ENCODE results near the gene RNF26.

RNF26 gene

DNA sequence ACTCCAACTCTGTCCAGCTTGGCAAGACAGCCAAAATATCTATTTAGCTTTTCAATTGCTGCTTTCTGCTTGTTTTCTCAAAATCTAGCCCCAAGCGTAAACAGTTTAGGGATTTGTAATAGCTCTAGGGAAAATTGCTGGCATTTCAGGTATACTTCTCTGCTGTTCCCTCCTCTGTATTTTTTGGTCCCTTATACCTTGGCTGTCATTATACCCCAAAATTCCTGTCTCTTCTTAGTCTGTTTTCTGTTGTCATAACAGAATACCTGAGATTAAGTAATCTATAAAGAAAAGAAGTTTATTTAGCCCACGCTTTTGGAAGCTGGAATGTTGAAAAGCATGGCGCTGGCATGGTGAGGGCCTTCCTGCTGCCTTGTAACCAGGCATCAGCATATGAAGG, 40.9 kb upstream of the RNF26 start (continued):
- TF ChIP-seq ZFP37 (tag by site-specific recombination; IDR thresholded peaks at IDR 0.05) (no peak), ZFP69B (tag by site-specific recombination; IDR thresholded peaks at IDR 0.05) (no peak), ZNF521 (tag by site-specific recombination; IDR thresholded peaks at IDR 0.05) (no peak), ZNF211 (tag by site-specific recombination; IDR thresholded peaks at IDR 0.05; ENCODE audit: low read depth) (no peak), HIC1 (tag by site-specific recombination; IDR thresholded peaks at IDR 0.05) (no peak), ZNF670 (tag by site-specific recombination; IDR thresholded peaks at IDR 0.05; ENCODE audit: low read depth) (no peak)
- TF ChIP-seq, protein P1, sequence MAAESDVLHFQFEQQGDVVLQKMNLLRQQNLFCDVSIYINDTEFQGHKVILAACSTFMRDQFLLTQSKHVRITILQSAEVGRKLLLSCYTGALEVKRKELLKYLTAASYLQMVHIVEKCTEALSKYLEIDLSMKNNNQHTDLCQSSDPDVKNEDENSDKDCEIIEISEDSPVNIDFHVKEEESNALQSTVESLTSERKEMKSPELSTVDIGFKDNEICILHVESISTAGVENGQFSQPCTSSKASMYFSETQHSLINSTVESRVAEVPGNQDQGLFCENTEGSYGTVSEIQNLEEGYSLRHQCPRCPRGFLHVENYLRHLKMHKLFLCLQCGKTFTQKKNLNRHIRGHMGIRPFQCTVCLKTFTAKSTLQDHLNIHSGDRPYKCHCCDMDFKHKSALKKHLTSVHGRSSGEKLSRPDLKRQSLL (tag by site-specific recombination; IDR thresholded peaks at IDR 0.05) = no peak

DNA sequence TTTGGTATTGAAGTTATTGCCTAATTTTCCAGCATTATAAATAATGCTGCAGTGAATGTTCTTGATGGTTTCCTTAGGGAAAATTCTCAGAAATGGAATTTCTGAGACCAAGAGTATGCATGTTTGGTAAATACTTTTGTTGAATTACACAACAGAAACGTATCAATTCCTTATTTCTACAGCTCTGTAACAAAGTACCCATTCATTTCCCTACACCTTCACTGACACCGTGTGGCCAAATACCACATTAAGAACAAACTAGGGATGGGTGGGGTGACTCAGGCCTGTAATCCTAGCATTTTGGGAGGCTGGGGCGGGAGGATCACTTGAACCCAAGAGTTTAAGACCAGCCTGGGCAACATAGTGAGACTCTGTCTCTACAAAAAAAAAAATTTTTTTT, 39.1 kb upstream of the RNF26 start:
- ChIA-PET CTCF (no interaction called here), POLR2A (interaction anchor here (0.8 kb wide), 1 partner anchor 89 kb away, joined by 3 read pairs; the partner anchor contains the start of gene CBL)
- Histone ChIP-seq H3K4me3 (ENCODE audit: low read depth, low read length) (no peak overlapping the region), H3K4me1 (ENCODE audit: control insufficient read depth, insufficient read depth, low read length) (no peaks in the 10 kb centered on the region), H3K27ac (ENCODE audit: extremely low read depth, low read depth, low read length) (no peak overlapping the region), H3K9me3 (ENCODE audit: control insufficient read depth, insufficient read depth, low read depth, low read length) (no peaks in the 10 kb centered on the region), H3K36me3 (ENCODE audit: control insufficient read depth in 2 of 2, insufficient read depth in 1 of 2, low read length in 2 of 2) (peaks cover 0 to 38% of the 10 kb centered on the region in 2 experiments; a peak in 2 of 3 replicates)
- no peak for TF ChIP-seq ZSCAN4 (tag by site-specific recombination; IDR thresholded peaks at IDR 0.05)
- TF ChIP-seq ZNF654 (tag by site-specific recombination; IDR thresholded peaks at IDR 0.05; ENCODE audit: low read depth) = peak; percentile 28

DNA sequence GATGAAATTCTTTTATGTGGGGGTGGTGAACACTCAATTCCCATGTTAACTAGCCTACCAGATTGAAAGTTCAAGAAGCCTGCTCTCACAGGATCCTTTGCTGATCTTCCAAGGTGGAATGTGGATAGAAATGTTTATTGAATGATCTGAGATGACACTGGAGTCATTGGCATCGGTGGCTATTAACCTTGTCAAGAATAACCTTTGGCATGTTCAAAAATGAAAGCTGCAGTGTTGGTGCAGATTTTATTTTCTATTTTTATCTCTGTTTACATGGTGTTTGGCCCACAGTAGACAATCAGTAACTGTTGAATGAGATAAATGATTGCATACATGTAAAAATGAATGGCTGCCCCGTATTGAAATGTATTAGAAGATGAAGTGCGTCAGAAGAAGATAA, 36.4 kb upstream of the RNF26 start:
- no peaks in the 10 kb centered on the region for H3K4me1 ChIP-seq (ENCODE audit: control insufficient read depth, insufficient read depth, low read length)
- no peak overlapping the region for H3K4me3 ChIP-seq (ENCODE audit: low read depth, low read length)
- H3K9me3 ChIP-seq (ENCODE audit: control insufficient read depth, insufficient read depth, low read depth, low read length) = no peaks in the 10 kb centered on the region
- H3K27ac ChIP-seq (ENCODE audit: extremely low read depth, low read depth, low read length) = no peak overlapping the region
- TF ChIP-seq ZNF416 (tag by site-specific recombination; IDR thresholded peaks at IDR 0.05) = no peak
- POLR2A ChIA-PET = interaction anchor here (1.3 kb wide), 1 partner anchor 19 kb away, joined by 4 read pairs; the partner anchor contains the start of gene MCAM
- CTCF ChIA-PET = interaction anchor here (0.6 to 1.6 kb wide), 4 partner anchors 17 to 83 kb away, joined by 3 to 4 read pairs (median 4); partner anchors contain the start of gene USP2
- peaks cover 0 to 59% of the 10 kb centered on the region in 2 experiments; a peak in 2 of 3 replicates for H3K36me3 ChIP-seq (ENCODE audit: control insufficient read depth in 2 of 2, insufficient read depth in 1 of 2, low read length in 2 of 2)

DNA sequence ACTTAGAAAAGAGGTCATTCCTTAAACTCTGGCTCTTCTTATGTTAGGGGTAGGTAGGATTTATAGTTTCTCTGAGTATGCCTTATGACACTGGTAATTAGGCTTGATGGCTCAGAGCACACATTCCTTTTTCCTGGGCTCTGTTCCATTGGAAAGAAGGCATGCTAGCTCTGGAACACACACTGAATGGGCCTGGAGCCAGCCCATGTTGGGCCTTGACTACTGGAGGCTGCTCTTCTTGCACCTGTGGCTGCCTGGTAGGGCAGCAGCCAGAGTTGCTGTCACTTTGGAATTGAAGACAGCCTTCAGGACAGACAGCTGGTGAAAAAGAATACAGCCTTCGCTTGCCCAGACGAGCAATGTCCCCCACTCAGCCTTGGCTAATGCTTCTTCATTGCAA, 35.6 kb upstream of the RNF26 start:
- Histone ChIP-seq H3K9me3 (ENCODE audit: control insufficient read depth, insufficient read depth, low read depth, low read length) (no peaks in the 10 kb centered on the region), H3K4me3 (ENCODE audit: low read depth, low read length) (no peak overlapping the region), H3K36me3 (ENCODE audit: control insufficient read depth in 2 of 2, insufficient read depth in 1 of 2, low read length in 2 of 2) (peaks cover 0 to 67% of the 10 kb centered on the region in 2 experiments; a peak in 2 of 3 replicates), H3K27ac (ENCODE audit: extremely low read depth, low read depth, low read length) (no peak overlapping the region), H3K4me1 (ENCODE audit: control insufficient read depth, insufficient read depth, low read length) (no peaks in the 10 kb centered on the region)
- POLR2A ChIA-PET = no interaction called here
- CTCF ChIA-PET = no interaction called here
- TF ChIP-seq SCRT2 (tag by site-specific recombination; IDR thresholded peaks at IDR 0.05) (no peak), ZNF274 (IDR thresholded peaks at IDR 0.05; ENCODE audit: low read length) (no peak), ZNF274 (tag by site-specific recombination; IDR thresholded peaks at IDR 0.05; ENCODE audit: borderline replicate concordance) (no peak), ZNF292 (tag by site-specific recombination; IDR thresholded peaks at IDR 0.05; ENCODE audit: borderline replicate concordance, low read depth) (no peak), GLIS1 (tag by site-specific recombination; IDR thresholded peaks at IDR 0.05) (no peak)
- TF ChIP-seq, protein P2, sequence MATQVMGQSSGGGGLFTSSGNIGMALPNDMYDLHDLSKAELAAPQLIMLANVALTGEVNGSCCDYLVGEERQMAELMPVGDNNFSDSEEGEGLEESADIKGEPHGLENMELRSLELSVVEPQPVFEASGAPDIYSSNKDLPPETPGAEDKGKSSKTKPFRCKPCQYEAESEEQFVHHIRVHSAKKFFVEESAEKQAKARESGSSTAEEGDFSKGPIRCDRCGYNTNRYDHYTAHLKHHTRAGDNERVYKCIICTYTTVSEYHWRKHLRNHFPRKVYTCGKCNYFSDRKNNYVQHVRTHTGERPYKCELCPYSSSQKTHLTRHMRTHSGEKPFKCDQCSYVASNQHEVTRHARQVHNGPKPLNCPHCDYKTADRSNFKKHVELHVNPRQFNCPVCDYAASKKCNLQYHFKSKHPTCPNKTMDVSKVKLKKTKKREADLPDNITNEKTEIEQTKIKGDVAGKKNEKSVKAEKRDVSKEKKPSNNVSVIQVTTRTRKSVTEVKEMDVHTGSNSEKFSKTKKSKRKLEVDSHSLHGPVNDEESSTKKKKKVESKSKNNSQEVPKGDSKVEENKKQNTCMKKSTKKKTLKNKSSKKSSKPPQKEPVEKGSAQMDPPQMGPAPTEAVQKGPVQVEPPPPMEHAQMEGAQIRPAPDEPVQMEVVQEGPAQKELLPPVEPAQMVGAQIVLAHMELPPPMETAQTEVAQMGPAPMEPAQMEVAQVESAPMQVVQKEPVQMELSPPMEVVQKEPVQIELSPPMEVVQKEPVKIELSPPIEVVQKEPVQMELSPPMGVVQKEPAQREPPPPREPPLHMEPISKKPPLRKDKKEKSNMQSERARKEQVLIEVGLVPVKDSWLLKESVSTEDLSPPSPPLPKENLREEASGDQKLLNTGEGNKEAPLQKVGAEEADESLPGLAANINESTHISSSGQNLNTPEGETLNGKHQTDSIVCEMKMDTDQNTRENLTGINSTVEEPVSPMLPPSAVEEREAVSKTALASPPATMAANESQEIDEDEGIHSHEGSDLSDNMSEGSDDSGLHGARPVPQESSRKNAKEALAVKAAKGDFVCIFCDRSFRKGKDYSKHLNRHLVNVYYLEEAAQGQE (tag by site-specific recombination; IDR thresholded peaks at IDR 0.05) = no peak

All from HEK293 (cell line).